ENCODE data around the gene PPARG.
"Not testable (repeated sequence)": the region's sequence is repeated elsewhere in the genome, so short reads cannot be mapped to it uniquely, and the experiment has no call there.

Gene PPARG

GRCh38 chr3:12463686-12464085, 174.8 kb downstream of the PPARG start:
- H3K27me3 ChIP-seq (ENCODE audit: insufficient read depth, low read length) = no peaks in the 10 kb centered on the region
- no peaks in the 10 kb centered on the region for H3K36me3 ChIP-seq (ENCODE audit: insufficient read depth, low read length)
- no peak overlapping the region for H2AFZ ChIP-seq (ENCODE audit: low read length, unreplicated experiment)
- H3K4me1 ChIP-seq (ENCODE audit: control insufficient read depth, insufficient read depth, low read length, unreplicated experiment) = no peaks in the 10 kb centered on the region
- H3K79me2 ChIP-seq (ENCODE audit: control insufficient read depth, insufficient read depth, low read length, unreplicated experiment) = no peaks in the 10 kb centered on the region
- H3K4me3 ChIP-seq (ENCODE audit: low read depth, low read length) = no peak overlapping the region
- H3K27ac ChIP-seq (ENCODE audit: low read depth, low read length) = no peak overlapping the region

- H3K27me3 ChIP-seq (ENCODE audit: insufficient read depth, low read length) = no peaks in the 10 kb centered on the region
- H3K4me1 ChIP-seq (ENCODE audit: control insufficient read depth, insufficient read depth, low read length, unreplicated experiment) = no peaks in the 10 kb centered on the region
- H3K4me3 ChIP-seq (ENCODE audit: low read depth, low read length) = no peak overlapping the region
- no peaks in the 10 kb centered on the region for H3K79me2 ChIP-seq (ENCODE audit: control insufficient read depth, insufficient read depth, low read length, unreplicated experiment)
- H3K36me3 ChIP-seq (ENCODE audit: insufficient read depth, low read length) = no peaks in the 10 kb centered on the region
- H3K27ac ChIP-seq (ENCODE audit: low read depth, low read length) = no peak overlapping the region
- H2AFZ ChIP-seq (ENCODE audit: low read length, unreplicated experiment) = no peak overlapping the region
Observed at GRCh38 chr3:12464181-12464580, 175.3 kb downstream of the PPARG start.

DNA sequence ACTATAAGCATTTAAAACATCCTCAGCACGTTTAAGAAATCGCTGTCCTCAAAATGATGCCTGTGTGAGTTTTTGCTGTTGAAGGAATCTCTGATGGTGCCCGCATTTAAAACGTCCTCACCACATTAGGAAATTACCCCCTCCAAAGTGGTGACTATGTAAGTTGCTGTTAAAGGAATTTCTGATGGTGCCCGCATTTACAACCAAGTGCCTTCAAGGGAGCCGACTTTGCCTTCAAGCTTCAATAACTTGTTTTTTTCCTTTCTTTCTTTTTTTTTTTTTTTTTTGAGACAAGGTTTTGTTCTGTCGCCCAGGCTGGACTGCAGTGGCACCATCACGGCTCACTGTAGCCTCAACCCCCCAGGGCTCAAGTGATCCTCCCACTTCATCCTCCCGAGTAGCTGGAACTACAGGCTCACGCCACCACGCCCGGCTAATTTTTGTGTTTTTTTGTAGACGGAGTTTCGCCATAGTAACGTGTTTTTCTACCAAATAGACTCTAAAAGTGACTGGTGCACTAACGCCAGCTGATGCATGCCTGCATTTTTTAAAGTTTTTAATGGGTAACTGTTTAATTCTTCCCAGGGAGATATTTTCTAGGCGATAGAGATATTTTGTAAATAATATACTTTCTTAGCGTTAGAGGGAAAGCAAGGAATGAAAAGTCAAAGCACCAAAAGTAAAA, 176.4 kb downstream of the PPARG start:
- Histone ChIP-seq H3K4me3 (ENCODE audit: low read depth, low read length) (no peak overlapping the region), H3K4me1 (ENCODE audit: control insufficient read depth, insufficient read depth, low read length, unreplicated experiment) (peaks cover 5% of the 10 kb centered on the region), H3K79me2 (ENCODE audit: control insufficient read depth, insufficient read depth, low read length, unreplicated experiment) (no peaks in the 10 kb centered on the region), H3K36me3 (ENCODE audit: insufficient read depth, low read length) (no peaks in the 10 kb centered on the region), H3K27me3 (ENCODE audit: insufficient read depth, low read length) (no peaks in the 10 kb centered on the region), H2AFZ (ENCODE audit: low read length, unreplicated experiment) (no peak overlapping the region), H3K27ac (ENCODE audit: low read depth, low read length) (no peak overlapping the region)

DNA sequence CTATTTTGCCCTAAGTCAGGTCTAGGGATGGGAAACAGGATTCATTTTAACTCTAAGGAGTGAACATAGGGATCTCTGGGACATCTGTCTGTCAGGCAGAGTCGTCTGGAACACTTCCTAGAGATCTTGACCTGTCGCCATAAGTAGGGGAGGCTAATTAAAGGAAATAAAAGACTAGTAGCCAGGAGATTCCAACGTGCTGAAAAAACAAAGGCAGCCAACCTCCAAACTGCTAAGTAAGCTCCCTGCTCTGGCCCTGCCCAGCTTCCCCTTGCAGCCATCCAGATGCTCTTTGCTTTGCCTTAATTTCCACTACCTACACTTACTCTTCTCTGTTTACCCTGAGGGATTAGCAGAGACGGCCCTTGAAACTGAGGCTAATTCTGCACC, 177.0 kb downstream of the PPARG start:
- no peak overlapping the region for H3K27ac ChIP-seq (ENCODE audit: low read depth, low read length)
- H3K4me3 ChIP-seq (ENCODE audit: low read depth, low read length) = no peak overlapping the region
- no peak overlapping the region for H2AFZ ChIP-seq (ENCODE audit: low read length, unreplicated experiment)
- H3K36me3 ChIP-seq (ENCODE audit: insufficient read depth, low read length) = no peaks in the 10 kb centered on the region
- H3K4me1 ChIP-seq (ENCODE audit: control insufficient read depth, insufficient read depth, low read length, unreplicated experiment) = peaks cover 6% of the 10 kb centered on the region
- no peaks in the 10 kb centered on the region for H3K79me2 ChIP-seq (ENCODE audit: control insufficient read depth, insufficient read depth, low read length, unreplicated experiment)
- no peaks in the 10 kb centered on the region for H3K27me3 ChIP-seq (ENCODE audit: insufficient read depth, low read length)

DNA sequence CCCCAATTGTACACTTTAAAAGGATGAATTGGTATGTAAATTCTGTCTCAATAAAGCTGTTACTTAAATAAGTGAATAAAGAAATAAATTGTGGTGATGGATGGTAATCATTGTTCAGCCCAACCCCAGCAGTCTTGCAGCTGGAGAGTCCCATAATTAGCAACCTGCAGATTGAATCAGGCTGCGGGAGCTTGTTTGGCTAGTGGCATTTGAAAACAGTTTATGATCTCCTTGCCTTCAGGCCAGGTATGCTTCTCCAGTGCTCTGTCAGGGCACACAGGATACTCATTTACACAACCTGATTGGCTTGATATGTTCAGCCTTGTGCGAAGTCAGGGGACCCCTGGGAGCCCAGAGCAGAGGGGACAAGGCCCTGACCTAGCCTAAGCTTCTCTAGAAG, 178.9 kb downstream of the PPARG start:
- H3K4me3 ChIP-seq (ENCODE audit: low read depth, low read length) = no peak overlapping the region

GRCh38 chr3:12468276-12468675, 179.4 kb downstream of the PPARG start:
- H3K36me3 ChIP-seq (ENCODE audit: insufficient read depth, low read length) = no peaks in the 10 kb centered on the region
- H3K79me2 ChIP-seq (ENCODE audit: control insufficient read depth, insufficient read depth, low read length, unreplicated experiment) = no peaks in the 10 kb centered on the region
- H3K4me3 ChIP-seq (ENCODE audit: low read depth, low read length) = no peak overlapping the region
- no peaks in the 10 kb centered on the region for H3K27me3 ChIP-seq (ENCODE audit: insufficient read depth, low read length)
- H3K27ac ChIP-seq (ENCODE audit: low read depth, low read length) = no peak overlapping the region
- peaks cover 9% of the 10 kb centered on the region for H3K4me1 ChIP-seq (ENCODE audit: control insufficient read depth, insufficient read depth, low read length, unreplicated experiment)
- H2AFZ ChIP-seq (ENCODE audit: low read length, unreplicated experiment) = no peak overlapping the region

More for the DNA sequence above, 178.9 kb downstream of the PPARG start:
- no peak overlapping the region for H2AFZ ChIP-seq (ENCODE audit: low read length, unreplicated experiment)
- no peaks in the 10 kb centered on the region for H3K27me3 ChIP-seq (ENCODE audit: insufficient read depth, low read length)
- no peak overlapping the region for H3K27ac ChIP-seq (ENCODE audit: low read depth, low read length)
- H3K4me1 ChIP-seq (ENCODE audit: control insufficient read depth, insufficient read depth, low read length, unreplicated experiment) = peaks cover 9% of the 10 kb centered on the region
- H3K79me2 ChIP-seq (ENCODE audit: control insufficient read depth, insufficient read depth, low read length, unreplicated experiment) = no peaks in the 10 kb centered on the region
- no peaks in the 10 kb centered on the region for H3K36me3 ChIP-seq (ENCODE audit: insufficient read depth, low read length)

- peaks cover 9% of the 10 kb centered on the region for H3K4me1 ChIP-seq (ENCODE audit: control insufficient read depth, insufficient read depth, low read length, unreplicated experiment)
- H2AFZ ChIP-seq (ENCODE audit: low read length, unreplicated experiment) = no peak overlapping the region
- H3K79me2 ChIP-seq (ENCODE audit: control insufficient read depth, insufficient read depth, low read length, unreplicated experiment) = no peaks in the 10 kb centered on the region
- no peaks in the 10 kb centered on the region for H3K36me3 ChIP-seq (ENCODE audit: insufficient read depth, low read length)
- H3K27me3 ChIP-seq (ENCODE audit: insufficient read depth, low read length) = no peaks in the 10 kb centered on the region
- no peak overlapping the region for H3K27ac ChIP-seq (ENCODE audit: low read depth, low read length)
- H3K4me3 ChIP-seq (ENCODE audit: low read depth, low read length) = no peak overlapping the region
Observed at GRCh38 chr3:12468757-12469156, 179.9 kb downstream of the PPARG start.

DNA sequence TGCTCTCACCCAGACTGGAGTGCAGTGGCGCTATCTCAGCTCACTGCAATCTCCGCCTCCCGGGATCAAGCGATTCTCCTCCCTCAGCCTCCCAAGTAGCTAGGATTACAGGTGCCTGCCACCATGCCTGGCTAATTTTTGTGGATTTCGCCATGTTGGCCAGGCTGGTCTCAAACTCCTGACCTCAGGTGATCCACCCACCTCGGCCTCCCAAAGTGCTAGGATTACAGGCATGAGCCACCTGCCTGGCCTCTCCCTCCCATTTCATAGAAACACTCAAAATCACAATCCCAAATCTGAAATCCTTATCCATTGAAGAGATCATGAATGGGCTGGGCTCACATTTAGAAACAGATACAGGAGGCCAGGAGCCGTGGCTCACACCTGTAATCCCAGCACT, 180.4 kb downstream of the PPARG start:
- H3K4me3 ChIP-seq (ENCODE audit: low read depth, low read length); H3K27ac ChIP-seq (ENCODE audit: low read depth, low read length); H2AFZ ChIP-seq (ENCODE audit: low read length, unreplicated experiment); H3K4me1 ChIP-seq (ENCODE audit: control insufficient read depth, insufficient read depth, low read length, unreplicated experiment); H3K79me2 ChIP-seq (ENCODE audit: control insufficient read depth, insufficient read depth, low read length, unreplicated experiment); H3K27me3 ChIP-seq (ENCODE audit: insufficient read depth, low read length); H3K36me3 ChIP-seq (ENCODE audit: insufficient read depth, low read length): not testable (repeated sequence)

GRCh38 chr3:12470111-12470510, 181.2 kb downstream of the PPARG start:
- no peaks in the 10 kb centered on the region for H3K36me3 ChIP-seq (ENCODE audit: insufficient read depth, low read length)
- peaks cover 9% of the 10 kb centered on the region for H3K4me1 ChIP-seq (ENCODE audit: control insufficient read depth, insufficient read depth, low read length, unreplicated experiment)
- no peak overlapping the region for H3K4me3 ChIP-seq (ENCODE audit: low read depth, low read length)
- no peak overlapping the region for H2AFZ ChIP-seq (ENCODE audit: low read length, unreplicated experiment)
- H3K27ac ChIP-seq (ENCODE audit: low read depth, low read length) = no peak overlapping the region
- no peaks in the 10 kb centered on the region for H3K79me2 ChIP-seq (ENCODE audit: control insufficient read depth, insufficient read depth, low read length, unreplicated experiment)
- no peaks in the 10 kb centered on the region for H3K27me3 ChIP-seq (ENCODE audit: insufficient read depth, low read length)

GRCh38 chr3:12470680-12471079, 181.8 kb downstream of the PPARG start:
- H3K4me3 ChIP-seq (ENCODE audit: low read depth, low read length) = no peak overlapping the region
- H3K79me2 ChIP-seq (ENCODE audit: control insufficient read depth, insufficient read depth, low read length, unreplicated experiment) = no peaks in the 10 kb centered on the region
- H3K27ac ChIP-seq (ENCODE audit: low read depth, low read length) = no peak overlapping the region
- H3K4me1 ChIP-seq (ENCODE audit: control insufficient read depth, insufficient read depth, low read length, unreplicated experiment) = peaks cover 10% of the 10 kb centered on the region
- no peaks in the 10 kb centered on the region for H3K27me3 ChIP-seq (ENCODE audit: insufficient read depth, low read length)
- no peak overlapping the region for H2AFZ ChIP-seq (ENCODE audit: low read length, unreplicated experiment)
- H3K36me3 ChIP-seq (ENCODE audit: insufficient read depth, low read length) = no peaks in the 10 kb centered on the region

- Histone ChIP-seq H3K4me1 (ENCODE audit: control insufficient read depth, insufficient read depth, low read length, unreplicated experiment) (peaks cover 16% of the 10 kb centered on the region), H3K4me3 (ENCODE audit: low read depth, low read length) (no peak overlapping the region), H2AFZ (ENCODE audit: low read length, unreplicated experiment) (no peak overlapping the region), H3K27ac (ENCODE audit: low read depth, low read length) (no peak overlapping the region), H3K27me3 (ENCODE audit: insufficient read depth, low read length) (no peaks in the 10 kb centered on the region), H3K36me3 (ENCODE audit: insufficient read depth, low read length) (no peaks in the 10 kb centered on the region), H3K79me2 (ENCODE audit: control insufficient read depth, insufficient read depth, low read length, unreplicated experiment) (no peaks in the 10 kb centered on the region)
Observed at GRCh38 chr3:12471241-12471640, 182.4 kb downstream of the PPARG start.
